ENCODE data around the gene SORT1.
"Not testable (repeated sequence)": the region's sequence is repeated elsewhere in the genome, so short reads cannot be mapped to it uniquely, and the experiment has no call there.

SORT1 gene

DNA sequence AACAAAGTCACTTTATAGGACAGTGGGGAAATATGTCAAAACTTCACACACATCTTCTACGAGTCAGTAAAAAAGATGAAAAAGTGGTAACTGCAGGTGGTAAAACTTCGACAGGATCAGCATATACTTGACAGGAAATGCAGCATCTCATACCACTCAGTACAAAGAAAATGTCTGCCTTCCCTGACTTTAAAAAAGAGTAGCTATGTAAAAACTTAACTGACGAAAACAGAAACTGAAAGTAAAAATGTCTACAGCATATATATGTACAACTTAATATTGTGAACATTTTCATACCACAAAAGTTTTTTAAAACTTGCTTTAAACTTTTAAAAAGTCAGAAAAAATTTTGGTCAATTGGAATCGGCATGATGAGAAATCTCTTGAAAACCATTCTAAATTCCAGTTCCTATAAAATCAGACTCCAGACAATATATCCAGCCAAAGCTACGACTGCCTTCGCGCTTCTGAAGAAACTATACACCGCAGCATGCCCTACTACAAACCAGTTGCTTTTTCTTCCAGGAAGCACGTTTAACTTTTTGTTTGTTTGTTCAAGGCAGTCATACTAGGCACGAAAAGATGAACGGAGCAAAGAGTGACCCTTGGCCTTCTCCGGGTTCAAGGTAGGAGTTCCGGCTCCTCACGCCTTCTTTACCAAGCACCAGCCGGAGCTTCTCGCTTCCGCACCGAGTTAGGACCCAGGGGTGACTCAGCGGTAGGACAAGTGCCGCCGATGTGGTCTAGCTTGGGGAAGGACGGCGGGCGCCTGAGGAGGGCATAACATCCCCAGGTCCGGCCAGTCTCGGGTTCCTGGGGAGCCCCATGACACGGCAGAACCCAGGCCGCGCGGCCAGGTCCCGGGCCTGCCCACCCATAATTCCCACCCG is 27.9 kb upstream of the SORT1 start:
- peak in 1 of 2 experiments; percentile 40 for DNase-seq (ENCODE audit: low read depth in 1 of 2, low spot score in 1 of 2)
- TF ChIP-seq JUND (IDR thresholded peaks at IDR 0.05; ENCODE audit: low read depth): no peak
- in situ Hi-C loops (cut with HindIII; ENCODE audit: low pct_unique_long_range_greater_than_20kb, low sequenced_read_pairs): no loop called here

DNA sequence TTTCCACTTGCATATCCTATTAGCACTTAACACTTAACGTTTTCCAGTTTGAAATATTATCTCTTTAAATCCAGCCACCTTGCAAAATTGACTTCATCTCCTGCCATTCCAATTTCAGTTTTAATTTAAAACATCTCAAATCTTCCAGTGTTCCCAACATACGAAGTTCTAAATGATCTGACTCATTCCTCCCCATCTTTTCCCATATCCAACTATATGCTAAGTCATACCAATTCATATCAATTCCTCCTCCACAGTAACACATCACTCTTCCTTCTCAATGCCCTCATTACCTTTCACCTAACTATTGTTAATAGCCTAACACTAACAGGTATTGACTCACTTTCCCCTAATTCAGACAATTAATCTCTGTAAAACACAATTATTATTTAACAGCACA is 25.8 kb upstream of the SORT1 start:
- in situ Hi-C loops (cut with HindIII; ENCODE audit: low pct_unique_long_range_greater_than_20kb, low sequenced_read_pairs): no loop called here

DNA sequence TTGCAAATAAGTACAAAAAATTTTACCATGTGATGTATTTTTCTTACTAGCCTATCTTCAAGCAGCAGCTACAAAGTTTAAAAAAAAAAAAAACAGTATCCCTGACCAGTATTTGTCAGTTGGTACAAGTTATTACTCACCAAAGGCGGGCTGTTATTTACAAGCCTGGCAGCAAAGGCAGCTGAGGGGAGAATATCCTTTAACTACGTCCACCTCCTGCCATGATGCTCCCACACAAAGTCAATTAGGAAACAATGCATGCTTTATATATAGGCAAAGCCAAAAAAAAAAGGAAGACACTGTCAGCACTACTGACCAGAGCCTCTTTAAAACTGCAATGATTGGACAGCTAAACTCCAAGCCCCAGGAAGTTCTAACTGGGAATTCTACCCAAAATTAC is 14.8 kb upstream of the SORT1 start:
- in situ Hi-C loops (cut with HindIII; ENCODE audit: low pct_unique_long_range_greater_than_20kb, low sequenced_read_pairs): no loop called here
- no peak for DNase-seq (ENCODE audit: low read depth in 1 of 2, low spot score in 1 of 2)
- no peak for TF ChIP-seq JUND (IDR thresholded peaks at IDR 0.05; ENCODE audit: low read depth)

More for the DNA sequence above, 25.8 kb upstream of the SORT1 start:
- no peak for TF ChIP-seq JUND (IDR thresholded peaks at IDR 0.05; ENCODE audit: low read depth)
- DNase-seq (ENCODE audit: low read depth in 1 of 2, low spot score in 1 of 2): no peak

DNA sequence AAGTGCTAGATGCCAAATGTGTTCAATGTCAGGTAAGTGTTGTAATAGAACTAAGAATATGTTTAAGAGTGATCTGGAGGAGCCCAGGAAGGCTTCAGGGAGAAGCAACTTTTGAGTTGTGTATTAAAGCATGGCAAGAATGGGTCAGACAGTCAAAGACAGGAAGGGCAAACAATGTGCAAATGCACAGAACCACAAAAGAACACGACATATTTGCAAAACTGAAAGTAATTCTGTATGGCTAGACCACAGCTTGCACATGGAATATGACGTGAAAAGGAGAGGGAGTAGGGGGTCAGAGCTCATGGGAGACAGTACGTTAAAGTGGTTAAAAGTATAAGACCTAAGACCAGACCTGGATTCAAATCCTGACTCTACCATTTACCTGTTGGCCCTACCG is 7.1 kb upstream of the SORT1 start:
- no peak for TF ChIP-seq JUND (IDR thresholded peaks at IDR 0.05; ENCODE audit: low read depth)
- no peak for DNase-seq (ENCODE audit: low read depth in 1 of 2, low spot score in 1 of 2)
- in situ Hi-C loops (cut with HindIII; ENCODE audit: low pct_unique_long_range_greater_than_20kb, low sequenced_read_pairs): no loop called here

DNA sequence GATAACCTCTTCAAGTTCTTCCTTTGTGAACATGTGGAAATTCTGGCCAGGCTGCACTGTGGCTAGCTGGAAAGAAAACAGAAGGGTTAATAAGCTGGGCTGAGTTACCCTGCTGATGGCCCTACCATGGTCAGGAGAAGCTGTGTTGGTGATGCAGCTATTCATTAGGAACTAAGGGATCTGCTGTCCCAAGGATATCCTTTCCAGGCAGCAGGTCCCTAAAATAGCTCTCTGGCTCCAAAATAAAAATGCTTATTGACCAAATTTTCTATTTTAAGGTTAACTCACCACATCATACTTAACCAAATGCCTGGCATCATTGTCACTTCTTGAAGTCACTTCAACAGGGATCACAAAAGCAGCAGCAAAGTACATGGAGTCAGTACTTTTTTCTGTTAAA is 4.3 kb upstream of the SORT1 start:
- DNase-seq (ENCODE audit: low read depth in 1 of 2, low spot score in 1 of 2): no peak
- in situ Hi-C loops (cut with HindIII; ENCODE audit: low pct_unique_long_range_greater_than_20kb, low sequenced_read_pairs): no loop called here
- no peak for TF ChIP-seq JUND (IDR thresholded peaks at IDR 0.05; ENCODE audit: low read depth)

DNA sequence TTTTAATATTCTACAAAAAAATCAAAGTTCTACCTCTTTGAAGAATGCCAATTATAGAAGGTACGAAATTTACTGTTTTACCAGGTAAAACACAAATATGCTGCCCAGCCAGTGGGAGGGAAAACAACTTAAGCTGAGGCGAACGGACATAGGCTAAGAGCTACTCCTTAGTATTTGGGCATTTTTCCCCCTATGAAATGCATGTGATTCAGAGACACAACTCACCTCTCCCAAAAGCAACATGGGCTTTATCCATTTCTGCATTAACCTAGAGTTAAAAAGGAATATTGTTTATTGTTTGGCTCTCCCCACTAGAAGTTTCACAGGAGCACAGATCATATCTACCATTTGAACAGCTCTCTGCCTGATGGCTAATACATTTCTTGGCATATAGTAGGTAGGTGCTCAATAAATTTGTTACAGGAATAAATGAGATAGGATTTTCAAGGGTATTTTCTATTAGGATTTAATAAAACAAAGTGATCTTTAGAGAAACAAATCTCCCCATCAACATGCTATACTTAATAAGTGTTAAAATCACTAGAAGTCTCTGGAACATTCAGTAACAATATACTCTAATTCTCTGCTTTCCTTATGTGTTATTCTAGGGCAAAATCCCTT is 2.4 kb upstream of the SORT1 start:
- DNase-seq (ENCODE audit: low read depth in 1 of 2, low spot score in 1 of 2): no peak
- in situ Hi-C loops (cut with HindIII; ENCODE audit: low pct_unique_long_range_greater_than_20kb, low sequenced_read_pairs): no loop called here
- TF ChIP-seq JUND (IDR thresholded peaks at IDR 0.05; ENCODE audit: low read depth): no peak

DNA sequence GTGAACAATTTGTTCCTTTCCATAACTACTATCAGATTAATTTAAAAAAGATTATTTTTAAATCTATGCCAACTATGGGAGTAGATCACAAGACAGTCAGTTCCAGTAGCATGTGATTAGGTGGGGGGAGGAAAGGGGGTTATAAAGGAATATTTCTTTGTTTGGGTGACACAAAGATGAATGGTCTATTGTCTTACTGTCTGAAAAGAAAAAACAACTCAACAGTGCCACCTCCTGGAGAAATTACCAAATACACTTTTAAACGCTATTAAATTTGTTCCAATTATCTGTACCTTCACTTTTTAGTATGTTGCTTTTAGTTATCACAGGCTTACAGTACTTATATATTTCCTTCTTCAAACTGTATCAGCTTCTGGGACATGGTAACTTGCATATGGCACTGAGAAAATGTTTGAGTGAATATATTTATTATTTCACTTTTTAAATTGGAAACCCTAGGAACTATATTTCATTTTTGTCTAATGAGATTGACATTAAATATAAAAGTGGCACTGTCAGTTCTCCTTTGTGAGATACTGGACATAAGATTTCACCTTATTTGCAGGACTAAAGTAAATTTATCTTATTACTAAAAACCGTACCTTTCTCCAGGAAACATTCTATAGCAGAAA is 1.7 kb upstream of the SORT1 start:
- DNase-seq (ENCODE audit: low read depth in 1 of 2, low spot score in 1 of 2): peak in 1 of 2 experiments; percentile 71
- no peak for TF ChIP-seq JUND (IDR thresholded peaks at IDR 0.05; ENCODE audit: low read depth)
- in situ Hi-C loops (cut with HindIII; ENCODE audit: low pct_unique_long_range_greater_than_20kb, low sequenced_read_pairs): no loop called here

DNA sequence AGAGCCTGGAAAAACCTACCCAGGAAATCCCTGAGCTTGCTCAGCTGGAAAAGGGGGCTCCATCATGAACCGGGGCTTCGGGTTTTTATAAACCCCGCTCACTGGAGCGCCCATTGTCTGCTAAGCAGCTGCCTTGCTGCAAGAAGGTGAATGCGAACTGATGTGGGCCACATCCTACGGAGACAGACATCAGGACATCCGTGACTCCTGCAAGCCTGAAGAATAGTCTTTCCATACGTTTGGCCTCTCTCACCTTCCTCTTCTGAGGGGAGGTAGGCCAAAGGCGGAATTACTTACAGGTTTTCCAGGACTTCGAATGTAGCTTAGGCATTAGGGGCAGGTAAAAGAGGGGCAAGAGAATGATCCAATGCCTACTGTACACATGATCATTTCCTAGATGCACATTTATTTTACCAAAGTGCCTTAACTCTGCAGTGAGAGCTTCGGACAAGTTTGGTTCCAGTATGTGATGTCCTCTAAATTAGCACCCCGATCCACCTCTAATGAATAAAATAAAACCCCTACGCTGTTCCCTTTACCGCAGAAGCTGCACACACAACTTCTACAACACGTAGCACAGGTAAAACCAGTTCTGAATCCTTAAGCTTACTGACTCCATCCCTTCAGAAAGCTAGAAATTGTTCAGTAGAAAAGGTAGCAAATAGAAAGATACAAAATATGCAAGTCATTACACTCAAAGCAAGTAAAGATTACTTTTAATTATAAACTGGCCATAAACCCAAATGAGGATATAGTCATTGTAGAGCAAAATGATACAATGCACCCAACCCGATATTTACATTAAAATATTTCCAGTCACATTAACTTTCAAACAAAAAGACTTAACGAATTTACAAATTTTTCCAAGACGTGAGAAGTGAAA is 866 bp upstream of the SORT1 start:
- in situ Hi-C loops (cut with HindIII; ENCODE audit: low pct_unique_long_range_greater_than_20kb, low sequenced_read_pairs): no loop called here
- peak in 1 of 2 experiments; percentile 69 for DNase-seq (ENCODE audit: low read depth in 1 of 2, low spot score in 1 of 2)
- no peak for TF ChIP-seq JUND (IDR thresholded peaks at IDR 0.05; ENCODE audit: low read depth)

DNA sequence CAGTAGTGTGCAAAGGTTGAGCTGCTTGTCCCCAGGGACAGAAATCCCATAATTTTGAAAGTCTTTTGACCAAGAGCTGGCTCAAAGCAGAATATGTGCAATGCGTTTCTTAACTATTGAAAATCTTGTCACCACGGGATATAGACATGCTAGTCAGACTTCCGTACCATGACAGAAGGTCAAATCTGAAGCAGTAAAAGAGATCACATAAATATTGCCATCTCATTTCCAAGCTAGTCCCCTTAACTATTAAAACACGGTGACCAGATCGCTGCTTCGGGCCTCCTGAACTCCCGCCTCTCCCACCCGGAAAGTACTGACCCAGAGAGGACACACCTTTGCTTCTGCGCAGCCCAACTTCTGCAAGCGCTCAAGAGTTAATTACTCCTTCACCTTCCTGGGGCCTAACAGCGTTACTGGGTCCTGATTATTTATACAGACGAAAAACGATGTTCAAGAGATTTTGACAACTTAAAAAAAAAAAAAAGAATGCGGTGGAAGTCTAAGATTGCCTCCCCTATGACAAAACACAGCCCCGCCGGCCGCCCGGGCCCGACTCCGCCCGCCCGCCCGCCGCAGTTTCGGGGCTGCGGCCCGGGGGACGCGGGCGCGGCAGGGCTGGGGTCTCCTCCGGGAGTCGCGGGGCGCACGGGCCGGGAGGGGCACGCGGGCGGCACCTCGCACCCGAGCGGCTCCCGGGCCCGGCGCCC is 692 bp downstream of the SORT1 start:
- peak in 1 of 2 experiments; percentile 9 for DNase-seq (ENCODE audit: low read depth in 1 of 2, low spot score in 1 of 2)
- no peak for TF ChIP-seq JUND (IDR thresholded peaks at IDR 0.05; ENCODE audit: low read depth)
- in situ Hi-C loops (cut with HindIII; ENCODE audit: low pct_unique_long_range_greater_than_20kb, low sequenced_read_pairs): no loop called here

DNA sequence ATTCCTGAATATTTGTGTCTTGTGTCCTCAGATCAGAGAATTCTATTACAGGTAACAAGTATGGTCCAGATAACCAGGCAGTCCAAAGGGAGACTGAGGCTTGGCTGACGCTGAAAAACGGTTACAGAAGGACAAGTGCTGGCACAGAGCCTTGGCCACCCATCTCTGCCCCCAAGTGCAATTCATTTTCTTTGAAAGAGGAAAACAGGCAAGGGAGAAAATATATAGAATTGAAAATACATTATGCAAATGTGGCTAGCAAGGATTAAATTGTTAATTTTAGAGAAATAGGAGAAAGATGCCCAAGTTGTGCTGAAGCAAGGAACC is 1.2 kb downstream of the SORT1 start:
- DNase-seq (ENCODE audit: low read depth in 1 of 2, low spot score in 1 of 2): no peak
- in situ Hi-C loops (cut with HindIII; ENCODE audit: low pct_unique_long_range_greater_than_20kb, low sequenced_read_pairs): no loop called here
- no peak for TF ChIP-seq JUND (IDR thresholded peaks at IDR 0.05; ENCODE audit: low read depth)

DNA sequence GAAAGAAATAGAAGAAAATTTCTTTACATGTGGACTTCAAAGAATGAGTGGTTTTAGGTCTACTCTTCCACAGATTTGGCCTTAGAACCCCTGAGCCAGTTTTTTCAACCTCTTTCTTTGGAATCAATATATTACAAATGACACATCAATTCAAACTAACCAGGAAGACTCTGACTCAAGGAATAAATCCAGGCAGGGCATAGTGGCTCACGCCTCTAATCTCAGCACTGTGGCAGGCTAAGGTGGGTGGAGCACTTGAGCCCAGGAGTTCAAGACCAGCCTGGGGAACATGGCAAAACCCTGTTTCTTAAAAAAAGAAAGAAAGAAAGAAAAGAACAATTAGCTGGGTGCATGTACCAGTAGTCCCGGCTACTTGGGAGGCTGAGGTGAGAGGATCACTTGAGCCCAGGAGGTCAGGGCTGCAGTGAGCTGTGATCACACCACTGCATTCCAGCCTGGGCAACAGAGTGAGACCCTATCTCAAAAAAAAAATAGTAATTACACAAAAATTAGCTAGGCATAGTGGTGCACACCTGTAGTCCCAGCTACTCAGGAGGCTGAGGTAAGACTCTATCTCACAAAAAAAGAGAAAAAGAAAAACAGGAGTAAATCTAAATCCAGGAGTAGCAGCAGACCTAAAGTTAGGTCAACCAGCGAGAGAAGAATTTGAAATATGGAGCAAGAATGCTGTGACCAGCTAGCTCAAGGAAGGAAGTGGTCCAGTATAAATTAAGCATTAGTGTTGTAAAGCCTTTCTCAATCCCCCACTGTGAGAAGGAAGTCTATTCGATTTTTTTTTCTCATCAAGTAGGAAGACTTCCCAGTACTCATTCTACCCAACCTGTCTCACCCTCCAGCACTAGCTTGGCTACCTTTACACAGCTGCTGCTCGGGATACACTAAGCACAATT is 1.9 kb downstream of the SORT1 start:
- in situ Hi-C loops (cut with HindIII; ENCODE audit: low pct_unique_long_range_greater_than_20kb, low sequenced_read_pairs): no loop called here
- peak in 1 of 2 experiments; percentile 12 for DNase-seq (ENCODE audit: low read depth in 1 of 2, low spot score in 1 of 2)
- no peak for TF ChIP-seq JUND (IDR thresholded peaks at IDR 0.05; ENCODE audit: low read depth)

DNA sequence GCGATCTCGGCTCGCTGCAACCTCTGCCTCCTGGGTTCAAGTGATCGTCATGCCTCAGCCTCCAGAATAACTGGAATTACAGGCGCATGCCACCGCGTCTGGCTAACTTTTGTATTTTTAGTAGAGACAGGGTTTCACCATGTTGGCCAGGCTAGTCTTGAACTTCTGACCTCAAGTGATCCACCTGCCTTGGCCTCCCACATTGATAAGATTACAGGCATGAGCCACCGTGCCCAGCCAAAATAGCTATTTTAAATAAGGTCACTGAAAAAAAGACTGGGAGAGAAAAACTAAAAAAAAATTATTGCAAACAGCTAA is 2.5 kb downstream of the SORT1 start:
- peak in 1 of 2 experiments; percentile 47 for DNase-seq (ENCODE audit: low read depth in 1 of 2, low spot score in 1 of 2)
- in situ Hi-C loops (cut with HindIII; ENCODE audit: low pct_unique_long_range_greater_than_20kb, low sequenced_read_pairs): not testable (repeated sequence)

All from T47D (cell line).